ENCODE data around the gene LILRA2. TPM values are rescaled to one million over a fixed set of nuclear protein-coding genes. Genes with fewer than 3 reads are reported as not detected.

Gene LILRA2
- total and polyA plus RNA-seq, 2 of the 8 experiments (the other 6 are each of a cell fraction or from before 2014, with no cell fraction given) = not detected

DNA sequence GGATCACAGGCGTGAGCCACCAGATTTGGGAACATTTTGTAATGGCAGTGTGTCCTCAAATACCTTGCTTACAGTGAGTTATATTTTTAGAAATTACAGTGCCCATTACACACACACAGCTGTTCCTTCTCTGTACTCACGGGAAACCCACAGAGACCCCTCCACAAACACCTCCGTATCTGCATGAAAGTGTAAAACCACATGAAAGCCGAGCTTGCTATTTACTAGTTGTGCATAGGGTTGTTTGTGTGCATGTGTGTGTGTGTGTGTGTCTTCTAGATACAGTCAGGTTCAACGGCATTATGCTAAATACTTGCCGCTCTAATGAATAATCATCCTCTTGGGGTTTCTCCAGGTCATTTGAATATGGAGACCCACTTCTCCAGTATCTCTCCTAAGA, 22.3 kb upstream of the LILRA2 start:
- Histone ChIP-seq H3K79me1 (ENCODE audit: low read depth, low read length) (no peaks in the 10 kb centered on the region), H3K27ac (ENCODE audit: low read depth, low read length) (no peak overlapping the region), H3K56ac (replicated peaks; ENCODE audit: insufficient read length, low read depth, low read length) (no peak overlapping the region), H2AFZ (ENCODE audit: low read length) (no peak overlapping the region), H2BK20ac (ENCODE audit: low read length) (no peak overlapping the region), H3K23me2 (ENCODE audit: low read depth, low read length) (peaks cover 5% of the 10 kb centered on the region; the same call in 1 of the 2 replicates), H3K9ac (replicated peaks in 1 of 4; ENCODE audit: extremely low read depth in 1 of 4, low read depth in 3 of 4, low read length in 3 of 4) (no peak overlapping the region), H2BK12ac (ENCODE audit: low read depth, low read length) (no peak overlapping the region), H2AK5ac (ENCODE audit: low read depth, low read length) (no peak overlapping the region), H3K4me2 (ENCODE audit: insufficient read depth in 1 of 2, low read depth in 2 of 2, low read length in 2 of 2) (no peak overlapping the region), H3K18ac (ENCODE audit: extremely low read depth, low read length) (no peak overlapping the region), H2BK5ac (ENCODE audit: low read depth, low read length) (no peak overlapping the region), H3K4me3 (ENCODE audit: extremely low read depth in 1 of 4, insufficient read depth in 2 of 4, low read depth in 3 of 4, low read length in 4 of 4) (no peak overlapping the region), H3K79me2 (ENCODE audit: control insufficient read depth in 1 of 2, insufficient read depth in 2 of 2, low read length in 2 of 2) (no peaks in the 10 kb centered on the region; a peak in 1 of 4 replicates), H4K20me1 (replicated peaks in 1 of 2; ENCODE audit: control insufficient read depth in 1 of 2, insufficient read depth in 2 of 2, low read length in 2 of 2) (peaks cover 0 to 2% of the 10 kb centered on the region in 2 experiments), H4K5ac (ENCODE audit: insufficient read length, low read depth, low read length) (no peak overlapping the region), H3K14ac (ENCODE audit: insufficient read length) (no peak overlapping the region), H3K27me3 (replicated peaks in 1 of 4; ENCODE audit: control insufficient read depth in 3 of 4, extremely low read depth in 1 of 4, insufficient read depth in 3 of 4, low read length in 3 of 4) (no peaks in the 10 kb centered on the region), H3K9me3 (ENCODE audit: insufficient read depth in 2 of 2, low read depth in 1 of 2, low read length in 1 of 2) (peaks cover 58 to 90% of the 10 kb centered on the region in 2 experiments), H2BK120ac (replicated peaks; ENCODE audit: low read depth, low read length) (no peak overlapping the region), H3K4ac (replicated peaks; ENCODE audit: insufficient read length, low read depth, low read length) (no peak overlapping the region), H2BK15ac (ENCODE audit: low read length) (no peak overlapping the region), H3K36me3 (ENCODE audit: control insufficient read depth in 2 of 4, insufficient read depth in 4 of 4, low read length in 3 of 4) (peaks cover 0 to 3% (median 0%) of the 10 kb centered on the region in 4 experiments; a peak in 1 of 8 replicates), H4K8ac (ENCODE audit: extremely low read depth, insufficient read depth, low read length) (no peak overlapping the region), H3K23ac (ENCODE audit: insufficient read length) (no peak overlapping the region), H3K4me1 (replicated peaks in 1 of 4; ENCODE audit: control insufficient read depth in 3 of 4, insufficient read depth in 4 of 4, low read length in 3 of 4) (no peaks in the 10 kb centered on the region; a peak in 2 of 7 replicates), H4K91ac (replicated peaks; ENCODE audit: insufficient read length, low read length) (no peak overlapping the region)
- 85% methylated on average over 6 of the region's 6 CpGs; no CpG with 5 or more reads in 1 of the 2 experiments for WGBS, 2 experiments (ENCODE audit: extremely low coverage in 1 of 2, insufficient coverage in 1 of 2, insufficient read length in 1 of 2, insufficient replicate concordance in 2 of 2, low coverage in 1 of 2, low lambda C conversion rate in 2 of 2, missing lambda C conversion rate in 1 of 2)
- DNase-seq (ENCODE audit: low read depth in 1 of 2, low spot score in 2 of 2) (no peak), FAIRE-seq (no peak)
- TF ChIP-seq YY1 (IDR thresholded peaks at IDR 0.05; ENCODE audit: low read depth, low read length) (no peak), POLR2AphosphoS5 (IDR thresholded peaks at IDR 0.05; ENCODE audit: low read depth, low read length) (no peak), TEAD4 (IDR thresholded peaks at IDR 0.05; ENCODE audit: low read depth, low read length) (no peak), TCF12 (IDR thresholded peaks at IDR 0.05; ENCODE audit: low read depth, low read length) (no peak), RXRA (IDR thresholded peaks at IDR 0.05; ENCODE audit: insufficient read depth, low read depth, low read length) (no peak), MAFK (IDR thresholded peaks at IDR 0.05; ENCODE audit: low read depth, low read length) (no peak), NRF1 (IDR thresholded peaks at IDR 0.05; ENCODE audit: low read depth, low read length) (no peak)
- TF ChIP-seq, protein P1, sequence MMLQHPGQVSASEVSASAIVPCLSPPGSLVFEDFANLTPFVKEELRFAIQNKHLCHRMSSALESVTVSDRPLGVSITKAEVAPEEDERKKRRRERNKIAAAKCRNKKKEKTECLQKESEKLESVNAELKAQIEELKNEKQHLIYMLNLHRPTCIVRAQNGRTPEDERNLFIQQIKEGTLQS (IDR thresholded peaks at IDR 0.05; ENCODE audit: insufficient read depth, low read depth, low read length) = no peak
- ChIA-PET CTCF (ENCODE audit: partially characterized antibody) (no interaction called here), POLR2A (ENCODE audit: partially characterized antibody) (no interaction called here)

Measured in H1 (cell line).